ENCODE measurements around the gene TGFBR2. TPM values are rescaled to one million over a fixed set of nuclear protein-coding genes. Genes with fewer than 3 reads are reported as not detected.

TGFBR2 gene
- total RNA-seq, 1 donor = 393 TPM

GRCh38 chr3:30690199-30690598 lies 83.8 kb downstream of the TGFBR2 start:
- H3K4me3 ChIP-seq (ENCODE audit: low read depth, low read length) = no peak overlapping the region
- TF ChIP-seq CTCF (IDR thresholded peaks at IDR 0.05; ENCODE audit: insufficient read depth, low read length) = no peak
- no peak for DNase-seq (ENCODE audit: low read depth)

- no peak overlapping the region for H3K4me3 ChIP-seq (ENCODE audit: low read depth, low read length)
- no peak for DNase-seq (ENCODE audit: low read depth)
- no peak for TF ChIP-seq CTCF (IDR thresholded peaks at IDR 0.05; ENCODE audit: insufficient read depth, low read length)
Measured at GRCh38 chr3:30691249-30691880, 85.0 kb downstream of the TGFBR2 start.

GRCh38 chr3:30691944-30692343 lies 85.5 kb downstream of the TGFBR2 start:
- no peak for DNase-seq (ENCODE audit: low read depth)
- TF ChIP-seq CTCF (IDR thresholded peaks at IDR 0.05; ENCODE audit: insufficient read depth, low read length) = no peak
- H3K4me3 ChIP-seq (ENCODE audit: low read depth, low read length) = no peak overlapping the region

- DNase-seq (ENCODE audit: low read depth) = no peak
- TF ChIP-seq CTCF (IDR thresholded peaks at IDR 0.05; ENCODE audit: insufficient read depth, low read length) = no peak
Measured at GRCh38 chr3:30692498-30693130, 86.2 kb downstream of the TGFBR2 start.

GRCh38 chr3:30693470-30694120 lies 87.2 kb downstream of the TGFBR2 start:
- TF ChIP-seq CTCF (IDR thresholded peaks at IDR 0.05; ENCODE audit: insufficient read depth, low read length) = peak; percentile 85
- no peak overlapping the region for H3K4me3 ChIP-seq (ENCODE audit: low read depth, low read length)
- peak; percentile 84 for DNase-seq (ENCODE audit: low read depth)

More at GRCh38 chr3:30692498-30693130, 86.2 kb downstream of the TGFBR2 start:
- H3K4me3 ChIP-seq (ENCODE audit: low read depth, low read length) = no peak overlapping the region

- DNase-seq (ENCODE audit: low read depth) = no peak
- TF ChIP-seq CTCF (IDR thresholded peaks at IDR 0.05; ENCODE audit: insufficient read depth, low read length) = no peak
- no peak overlapping the region for H3K4me3 ChIP-seq (ENCODE audit: low read depth, low read length)
Measured at GRCh38 chr3:30694148-30694547, 87.7 kb downstream of the TGFBR2 start.

Data from fibroblast of the aortic adventitia (primary cell).